Measurements from ENCODE around the gene CUL1. TPM values are rescaled to one million over a fixed set of nuclear protein-coding genes. Genes with fewer than 3 reads are reported as not detected.

CUL1 gene
- total RNA-seq, 1 experiment from 2014 or later, result 56.0 TPM

- no peak for DNase-seq (ENCODE audit: low spot score)
Observed at GRCh38 chr7:148850564-148850963, 151.9 kb downstream of the CUL1 start.

Other genes with a start within 250 kb of the CUL1 start
- gene C7orf33, start 108.1 kb upstream of the CUL1 start, total RNA-seq (2014; rRNA removed; shearing (Covaris generic)), result not detected in 2 replicates
- gene EZH2, start 185.4 kb downstream of the CUL1 start, total RNA-seq (2014; rRNA removed; shearing (Covaris generic)), result 15.2 and 30.6 TPM in 2 replicates

Data from H4 (cell line).